Sigmoid colon (tissue), 7 donors: ENCODE results near the gene NTM. TPM values are rescaled to one million over a fixed set of nuclear protein-coding genes. Genes with fewer than 3 reads are reported as not detected.

Experiments
- DNase-seq: peaks from one replicate; pipeline ENCODE4 v3.0.0-alpha.2; 2019
- H3K27ac ChIP-seq, 4 donors: fragments of 200-600 bp; sonication (generic); one replicate each; pipeline ENCODE4 v1.5.1; 2016 to 2019; ENCODE audit warnings: mild to moderate bottlenecking in 1 of 4
- H3K27me3 ChIP-seq, 3 donors: fragments of 200-600 bp; sonication (generic); one replicate each; pipeline ENCODE4 v1.5.1; 2019; ENCODE audit warnings: mild to moderate bottlenecking in 1 of 3
- H3K36me3 ChIP-seq, 4 donors: fragments of 200-600 bp; sonication (generic); one replicate each; pipeline ENCODE4 v1.5.1; 2016 to 2019
- H3K4me1 ChIP-seq, 4 donors: fragments of 200-600 bp; sonication (generic); one replicate each; pipeline ENCODE4 v1.5.1; 2017 to 2019
- H3K4me3 ChIP-seq, 4 donors: fragments of 200-600 bp; sonication (generic); one replicate each; pipeline ENCODE4 v1.5.1; 2017 to 2019; ENCODE audit warnings: mild to moderate bottlenecking in 2 of 4, moderate library complexity in 1 of 4
- H3K9me3 ChIP-seq, 4 donors: fragments of 200-600 bp in 3 of 4; sonication (generic) in 3 of 4; one replicate each; pipeline versions ENCODE4 v1.5.1 to v1.6.1; 2013 to 2019
- EP300 ChIP-seq, 4 donors: sonication (generic); formaldehyde crosslinking; IDR thresholded peaks; one replicate each; pipeline ENCODE4 v1.6.1; 2017; ENCODE audit warnings: antibody characterized with exemption in 4 of 4
- POLR2A ChIP-seq, 2 donors: fragments of 450-650 bp; IDR thresholded peaks; one replicate each; pipeline ENCODE4 v1.6.1; 2016; ENCODE audit warnings: antibody characterized with exemption in 2 of 2, mild to moderate bottlenecking in 2 of 2, moderate library complexity in 2 of 2
- POLR2AphosphoS5 ChIP-seq, 4 donors: sonication (generic); formaldehyde crosslinking; IDR thresholded peaks; one replicate each; pipeline ENCODE4 v1.6.1; 2017; ENCODE audit warnings: antibody characterized with exemption in 4 of 4
- WGBS, 2 donors: extraction: QIAGEN DNeasy Blood & Tissue Kit; methylation state at CpG; one replicate each; pipeline ENCODE4 v1.1.7; 2013; 5-methylcytosine and 5-hydroxymethylcytosine counted together
- intact Hi-C: fragments of 100-400 bp; cut with DNase I; formaldehyde crosslinking; loops from one replicate; pipeline ENCODE4 v1.15.1; 2023
- polyA plus RNA-seq, 3 donors: library from polyadenylated mRNA; stranded (reverse); fragments of 200-250 nt; gene quantifications; one replicate each; pipeline ENCODE4 v1.2.3, GENCODE V29; 2013
- total RNA-seq, 4 donors: library from RNA; depleted of rRNA; stranded (reverse); fragments of >200 nt; gene quantifications; one replicate each; pipeline ENCODE4 v1.1.0, GENCODE V29; 2016
- TF ChIP-seq, protein P1 (sequence below), 4 experiments: fragments of 450-650 bp in 3 of 4; fragments of 200-600 bp in 1 of 4; IDR thresholded peaks; one replicate each; pipeline ENCODE4 v1.5.1; 2016 to 2019; ENCODE audit warnings: antibody characterized with exemption in 4 of 4, mild to moderate bottlenecking in 3 of 4, moderate library complexity in 2 of 4
- donor health status: healthy with polysubstance abuse.
- donor health status: Bipolar disorder and iron deficiency.
- donor health status: healthy.

The NTM gene
- total and polyA plus RNA-seq, 7 donors, result 0.96 to 18.3 (median 6.4) TPM; not detected in 1

DNA sequence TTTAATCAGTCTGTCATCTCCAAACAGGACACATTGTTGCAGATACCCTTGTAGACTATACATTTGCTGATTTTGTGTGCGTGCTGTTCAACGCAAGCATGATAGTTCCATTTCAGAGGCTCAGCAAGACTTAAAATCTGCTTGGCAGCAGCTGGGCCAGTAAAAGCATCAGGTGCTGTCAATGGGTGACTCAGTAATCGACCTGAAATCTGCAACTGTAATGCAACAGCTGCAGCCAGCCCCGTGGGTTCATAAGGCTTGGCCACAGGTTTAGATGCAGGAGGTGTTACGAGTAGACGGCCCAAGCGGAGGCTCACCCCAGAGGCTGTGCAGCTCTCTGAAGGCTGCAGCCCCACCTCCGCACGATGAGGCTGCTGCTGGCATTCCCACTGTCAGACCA, 84.6 kb downstream of the NTM start:
- no peaks in the 10 kb centered on the region for H3K36me3 ChIP-seq
- H3K9me3 ChIP-seq, result no peaks in the 10 kb centered on the region
- intact Hi-C loops, result no loop called here
- 79 to 85% methylated on average over 9 of the region's 9 CpGs for WGBS, 2 donors
- no peaks in the 10 kb centered on the region for H3K4me1 ChIP-seq
- TF ChIP-seq POLR2A (IDR thresholded peaks at IDR 0.05) (no peak), POLR2AphosphoS5 (IDR thresholded peaks at IDR 0.05) (no peak), EP300 (IDR thresholded peaks at IDR 0.05) (no peak)
- TF ChIP-seq, protein P1, sequence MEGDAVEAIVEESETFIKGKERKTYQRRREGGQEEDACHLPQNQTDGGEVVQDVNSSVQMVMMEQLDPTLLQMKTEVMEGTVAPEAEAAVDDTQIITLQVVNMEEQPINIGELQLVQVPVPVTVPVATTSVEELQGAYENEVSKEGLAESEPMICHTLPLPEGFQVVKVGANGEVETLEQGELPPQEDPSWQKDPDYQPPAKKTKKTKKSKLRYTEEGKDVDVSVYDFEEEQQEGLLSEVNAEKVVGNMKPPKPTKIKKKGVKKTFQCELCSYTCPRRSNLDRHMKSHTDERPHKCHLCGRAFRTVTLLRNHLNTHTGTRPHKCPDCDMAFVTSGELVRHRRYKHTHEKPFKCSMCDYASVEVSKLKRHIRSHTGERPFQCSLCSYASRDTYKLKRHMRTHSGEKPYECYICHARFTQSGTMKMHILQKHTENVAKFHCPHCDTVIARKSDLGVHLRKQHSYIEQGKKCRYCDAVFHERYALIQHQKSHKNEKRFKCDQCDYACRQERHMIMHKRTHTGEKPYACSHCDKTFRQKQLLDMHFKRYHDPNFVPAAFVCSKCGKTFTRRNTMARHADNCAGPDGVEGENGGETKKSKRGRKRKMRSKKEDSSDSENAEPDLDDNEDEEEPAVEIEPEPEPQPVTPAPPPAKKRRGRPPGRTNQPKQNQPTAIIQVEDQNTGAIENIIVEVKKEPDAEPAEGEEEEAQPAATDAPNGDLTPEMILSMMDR (IDR thresholded peaks at IDR 0.05), result no peak
- H3K27me3 ChIP-seq, result no peaks in the 10 kb centered on the region
- no peak overlapping the region for H3K27ac ChIP-seq
- no peak overlapping the region for H3K4me3 ChIP-seq
- no peak for DNase-seq

DNA sequence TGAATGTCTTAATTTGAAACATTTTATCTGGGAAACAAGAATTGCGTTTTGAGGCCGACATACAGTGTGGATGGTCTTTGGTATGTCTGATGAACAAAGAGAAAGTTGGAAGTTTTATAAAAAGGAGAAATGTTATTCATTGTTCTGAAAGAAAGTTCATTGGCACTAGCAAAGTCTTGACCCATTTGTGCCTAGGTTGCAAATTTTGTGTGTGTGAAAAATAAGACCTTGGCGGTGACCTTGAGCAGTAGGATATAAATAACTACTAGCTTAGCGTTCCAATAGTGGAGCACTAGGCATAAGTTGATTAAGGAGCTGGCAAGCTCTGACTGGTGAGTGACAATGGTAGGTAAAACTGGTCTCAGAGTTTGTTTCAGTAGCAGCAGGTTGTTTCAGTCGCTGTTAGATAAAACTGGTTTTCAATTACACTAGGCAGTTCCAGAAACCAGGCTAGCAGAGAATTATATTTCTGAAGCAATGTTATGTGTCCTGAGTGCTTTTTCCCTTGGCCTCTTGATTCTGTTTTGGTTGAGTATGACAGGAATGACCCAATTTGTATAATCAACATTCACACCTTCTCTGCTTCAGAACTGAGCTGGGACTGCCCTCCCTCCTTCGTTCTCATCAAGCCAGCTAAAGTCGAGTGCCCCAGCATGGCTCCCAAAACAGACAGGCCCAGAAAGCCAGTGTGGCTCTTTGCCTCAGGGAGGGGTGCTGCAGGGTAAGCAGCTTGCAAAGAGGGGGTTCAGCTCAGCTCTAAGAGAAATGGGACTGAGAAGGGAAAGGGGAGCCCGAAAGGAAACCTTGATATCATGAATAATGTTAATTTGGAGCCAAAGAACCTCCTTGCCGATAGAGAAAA, 85.7 kb downstream of the NTM start:
- no peaks in the 10 kb centered on the region for H3K36me3 ChIP-seq
- intact Hi-C loops, result no loop called here
- no peaks in the 10 kb centered on the region for H3K9me3 ChIP-seq
- no peak overlapping the region for H3K4me3 ChIP-seq
- TF ChIP-seq EP300 (IDR thresholded peaks at IDR 0.05), result no peak
- TF ChIP-seq, protein P1 (IDR thresholded peaks at IDR 0.05), result no peak
- TF ChIP-seq POLR2AphosphoS5 (IDR thresholded peaks at IDR 0.05), result no peak
- no peak for TF ChIP-seq POLR2A (IDR thresholded peaks at IDR 0.05)
- H3K27me3 ChIP-seq, result no peaks in the 10 kb centered on the region
- DNase-seq, result no peak
- H3K4me1 ChIP-seq, result no peaks in the 10 kb centered on the region
- H3K27ac ChIP-seq, result no peak overlapping the region
- 80 to 86% methylated on average over 9 of the region's 9 CpGs for WGBS, 2 donors

DNA sequence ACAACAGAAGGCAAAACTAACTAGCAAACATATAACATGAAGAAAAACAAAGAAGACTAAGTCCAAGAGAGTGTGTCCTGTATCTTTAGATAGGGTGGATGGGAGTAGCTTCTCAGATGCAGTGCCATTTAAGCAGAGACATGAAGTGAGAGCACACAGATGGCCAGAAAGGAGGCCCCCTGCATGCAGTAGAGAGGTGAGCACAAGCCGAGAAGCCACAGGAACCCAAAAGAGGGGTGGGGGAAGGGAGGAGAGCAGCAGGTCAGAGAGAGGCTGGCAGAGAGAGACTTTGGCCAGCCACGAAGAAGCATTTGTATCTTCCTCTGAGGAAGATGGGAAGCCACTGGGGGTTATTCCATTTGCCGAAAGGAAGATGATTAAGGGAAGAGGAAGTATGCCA, 86.7 kb downstream of the NTM start:
- Histone ChIP-seq H3K27me3 (no peaks in the 10 kb centered on the region), H3K9me3 (no peaks in the 10 kb centered on the region), H3K36me3 (no peaks in the 10 kb centered on the region), H3K4me3 (no peak overlapping the region), H3K27ac (no peak overlapping the region), H3K4me1 (no peaks in the 10 kb centered on the region)
- DNase-seq, result no peak
- no peak for TF ChIP-seq POLR2A (IDR thresholded peaks at IDR 0.05)
- no peak for TF ChIP-seq EP300 (IDR thresholded peaks at IDR 0.05)
- TF ChIP-seq, protein P1 (IDR thresholded peaks at IDR 0.05), result no peak
- TF ChIP-seq POLR2AphosphoS5 (IDR thresholded peaks at IDR 0.05), result no peak
- 53 to 56% methylated on average over 3 of the region's 3 CpGs for WGBS, 2 donors
- intact Hi-C loops, result no loop called here

DNA sequence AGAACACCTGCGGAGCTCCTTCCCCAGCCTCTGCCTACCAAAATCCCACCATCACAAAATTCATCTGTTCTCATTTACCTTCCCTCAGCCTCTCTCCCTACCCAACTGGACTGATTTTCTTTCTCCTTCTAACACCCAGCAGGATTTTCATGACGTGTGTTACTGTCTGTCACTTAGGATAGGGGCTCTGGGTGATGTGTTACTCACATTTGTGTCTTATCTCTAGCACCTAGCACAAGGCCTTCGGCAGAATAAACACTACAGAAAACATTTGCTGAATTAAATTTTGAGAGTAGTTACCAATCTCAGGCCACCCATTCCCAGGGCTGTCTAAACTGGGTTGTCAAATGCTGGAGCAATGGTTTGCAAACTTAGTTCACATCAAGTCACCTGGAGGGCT, 88.0 kb downstream of the NTM start:
- no peak overlapping the region for H3K27ac ChIP-seq
- no peaks in the 10 kb centered on the region for H3K4me1 ChIP-seq
- H3K36me3 ChIP-seq, result no peaks in the 10 kb centered on the region
- H3K27me3 ChIP-seq, result no peaks in the 10 kb centered on the region
- intact Hi-C loops, result no loop called here
- no peak overlapping the region for H3K4me3 ChIP-seq
- no peaks in the 10 kb centered on the region for H3K9me3 ChIP-seq
- no peak for DNase-seq
- WGBS, 2 donors, result 57 to 63% methylated on average over 3 of the region's 3 CpGs
- TF ChIP-seq POLR2AphosphoS5 (IDR thresholded peaks at IDR 0.05) (no peak), POLR2A (IDR thresholded peaks at IDR 0.05) (no peak), EP300 (IDR thresholded peaks at IDR 0.05) (no peak)
- TF ChIP-seq, protein P1 (IDR thresholded peaks at IDR 0.05), result no peak
